Upper lobe of right lung (tissue), 1 donor: ENCODE results near the gene CCNG2. TPM values are rescaled to one million over a fixed set of nuclear protein-coding genes. Genes with fewer than 3 reads are reported as not detected.
A peak's percentile ranks its signal among the peaks of the same experiment; 100 is the strongest.

Experiments used
- ATAC-seq: fragments of 200-7000 bp; cut with Tn5 transposase; one replicate; pipeline ENCODE4 v1.9.1; 2020; ENCODE audit warnings: mild to moderate bottlenecking, moderate library complexity
- DNase-seq: peaks from one replicate; pipeline ENCODE4 v3.0.0-alpha.2; 2020
- H3K27ac ChIP-seq: fragments of 200-600 bp; one replicate; pipeline ENCODE4 v1.8.0; 2022
- H3K27me3 ChIP-seq: fragments of 200-600 bp; one replicate; pipeline ENCODE4 v1.8.0; 2022; ENCODE audit warnings: mild to moderate bottlenecking
- H3K36me3 ChIP-seq: fragments of 200-600 bp; one replicate; pipeline ENCODE4 v1.8.0; 2022
- H3K4me1 ChIP-seq: fragments of 200-600 bp; one replicate; pipeline ENCODE4 v1.8.0; 2022
- H3K4me3 ChIP-seq: fragments of 200-600 bp; one replicate; pipeline ENCODE4 v1.8.0; 2022; ENCODE audit warnings: mild to moderate bottlenecking
- H3K9me3 ChIP-seq: fragments of 200-600 bp; one replicate; pipeline ENCODE4 v1.8.0; 2022
- intact Hi-C: fragments of 100-400 bp; cut with DNase I; formaldehyde crosslinking; loops from one replicate; pipeline ENCODE4 v1.11.0; 2022
- total RNA-seq: library from RNA; stranded (reverse); fragmentation: NEBNext Ultra II Directional; extraction: Animal tissue kit (Norgen Biotek cat#: 25700); gene quantifications from one replicate; pipeline ENCODE4 v1.2.1, GENCODE V29; 2021
- TF ChIP-seq, protein P1 (sequence below): fragments of 200-600 bp; IDR thresholded peaks from one replicate; pipeline ENCODE4 v1.8.0; 2022; ENCODE audit warnings: antibody characterized with exemption
- donor health status: DM: no; HTN: yes; CAD: no; lungs with severe emphysema.

CCNG2 gene
- total RNA-seq, 1 donor from 2014 or later: 41.3 TPM

DNA sequence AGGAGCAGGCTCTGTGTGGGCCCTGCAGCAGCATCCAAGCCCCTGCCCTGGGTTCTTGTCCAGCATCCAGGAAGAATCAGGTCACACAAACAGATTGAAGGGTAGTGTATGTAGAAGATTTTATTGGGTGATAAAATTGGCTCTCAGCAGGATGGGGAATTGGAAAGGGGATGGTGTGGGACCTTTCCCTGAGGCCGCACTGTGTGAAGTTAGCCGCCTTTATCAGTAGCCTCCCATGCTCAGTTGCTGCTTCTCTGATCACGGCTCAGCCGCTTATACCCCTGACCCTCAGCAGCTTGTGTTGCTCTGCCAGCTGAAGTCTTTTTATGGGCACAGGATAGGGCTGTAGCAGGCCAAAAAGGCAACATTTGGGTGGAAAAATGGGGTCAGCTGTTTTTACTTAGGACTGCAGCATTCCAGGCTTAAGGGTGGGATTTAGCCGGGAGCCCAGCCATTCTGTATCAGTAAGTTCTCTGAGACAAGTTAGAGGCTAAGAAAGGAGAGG, 35.2 kb upstream of the CCNG2 start:
- Histone ChIP-seq H3K27me3 (no peaks in the 10 kb centered on the region), H3K4me1 (no peaks in the 10 kb centered on the region), H3K4me3 (no peak overlapping the region), H3K36me3 (no peaks in the 10 kb centered on the region), H3K27ac (no peak overlapping the region), H3K9me3 (no peaks in the 10 kb centered on the region)
- TF ChIP-seq, protein P1, sequence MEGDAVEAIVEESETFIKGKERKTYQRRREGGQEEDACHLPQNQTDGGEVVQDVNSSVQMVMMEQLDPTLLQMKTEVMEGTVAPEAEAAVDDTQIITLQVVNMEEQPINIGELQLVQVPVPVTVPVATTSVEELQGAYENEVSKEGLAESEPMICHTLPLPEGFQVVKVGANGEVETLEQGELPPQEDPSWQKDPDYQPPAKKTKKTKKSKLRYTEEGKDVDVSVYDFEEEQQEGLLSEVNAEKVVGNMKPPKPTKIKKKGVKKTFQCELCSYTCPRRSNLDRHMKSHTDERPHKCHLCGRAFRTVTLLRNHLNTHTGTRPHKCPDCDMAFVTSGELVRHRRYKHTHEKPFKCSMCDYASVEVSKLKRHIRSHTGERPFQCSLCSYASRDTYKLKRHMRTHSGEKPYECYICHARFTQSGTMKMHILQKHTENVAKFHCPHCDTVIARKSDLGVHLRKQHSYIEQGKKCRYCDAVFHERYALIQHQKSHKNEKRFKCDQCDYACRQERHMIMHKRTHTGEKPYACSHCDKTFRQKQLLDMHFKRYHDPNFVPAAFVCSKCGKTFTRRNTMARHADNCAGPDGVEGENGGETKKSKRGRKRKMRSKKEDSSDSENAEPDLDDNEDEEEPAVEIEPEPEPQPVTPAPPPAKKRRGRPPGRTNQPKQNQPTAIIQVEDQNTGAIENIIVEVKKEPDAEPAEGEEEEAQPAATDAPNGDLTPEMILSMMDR: no peak
- intact Hi-C loops: no loop called here
- no peak for DNase-seq
- ATAC-seq: no peak

- H3K36me3 ChIP-seq: no peaks in the 10 kb centered on the region
- H3K9me3 ChIP-seq: no peaks in the 10 kb centered on the region
- H3K27ac ChIP-seq: no peak overlapping the region
- no peaks in the 10 kb centered on the region for H3K4me1 ChIP-seq
- H3K4me3 ChIP-seq: no peak overlapping the region
- TF ChIP-seq, protein P1: no peak
- DNase-seq (no peak), ATAC-seq (no peak)
- intact Hi-C loops: no loop called here
- no peaks in the 10 kb centered on the region for H3K27me3 ChIP-seq
Measured at GRCh38 chr4:77122656-77123055, 34.4 kb upstream of the CCNG2 start.

GRCh38 chr4:77123411-77123810, 33.6 kb upstream of the CCNG2 start:
- intact Hi-C loops: no loop called here
- TF ChIP-seq, protein P1: no peak
- H3K9me3 ChIP-seq: no peaks in the 10 kb centered on the region
- no peak overlapping the region for H3K27ac ChIP-seq
- H3K36me3 ChIP-seq: no peaks in the 10 kb centered on the region
- H3K4me1 ChIP-seq: no peaks in the 10 kb centered on the region
- H3K27me3 ChIP-seq: no peaks in the 10 kb centered on the region
- ATAC-seq (no peak), DNase-seq (no peak)
- H3K4me3 ChIP-seq: no peak overlapping the region

- Histone ChIP-seq H3K4me1 (no peaks in the 10 kb centered on the region), H3K36me3 (no peaks in the 10 kb centered on the region), H3K9me3 (no peaks in the 10 kb centered on the region), H3K27ac (no peak overlapping the region), H3K4me3 (no peak overlapping the region), H3K27me3 (no peaks in the 10 kb centered on the region)
- TF ChIP-seq, protein P1: no peak
- DNase-seq (no peak), ATAC-seq (no peak)
- intact Hi-C loops: no loop called here
Measured at GRCh38 chr4:77124576-77124975, 32.4 kb upstream of the CCNG2 start.

DNA sequence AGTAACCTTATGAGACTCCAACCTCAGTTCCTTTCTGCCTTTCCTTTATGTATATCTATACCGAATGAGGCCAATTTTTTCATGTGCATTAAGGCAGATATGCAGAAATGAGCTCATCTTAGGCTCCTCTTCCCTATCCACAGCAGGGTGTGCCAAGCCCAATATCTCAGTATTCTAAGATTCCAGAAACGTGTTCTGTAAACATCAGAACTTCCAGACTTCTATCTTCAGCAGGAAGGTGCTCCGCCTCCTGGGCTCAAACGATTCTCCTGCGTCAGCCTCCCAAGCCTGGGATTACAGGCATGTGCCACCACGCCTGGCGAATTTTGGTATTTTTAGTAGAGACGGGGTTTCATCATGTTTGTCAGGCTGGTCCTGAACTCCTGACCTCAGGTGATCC, 31.0 kb upstream of the CCNG2 start:
- TF ChIP-seq, protein P1: no peak
- H3K27ac ChIP-seq: no peak overlapping the region

DNA sequence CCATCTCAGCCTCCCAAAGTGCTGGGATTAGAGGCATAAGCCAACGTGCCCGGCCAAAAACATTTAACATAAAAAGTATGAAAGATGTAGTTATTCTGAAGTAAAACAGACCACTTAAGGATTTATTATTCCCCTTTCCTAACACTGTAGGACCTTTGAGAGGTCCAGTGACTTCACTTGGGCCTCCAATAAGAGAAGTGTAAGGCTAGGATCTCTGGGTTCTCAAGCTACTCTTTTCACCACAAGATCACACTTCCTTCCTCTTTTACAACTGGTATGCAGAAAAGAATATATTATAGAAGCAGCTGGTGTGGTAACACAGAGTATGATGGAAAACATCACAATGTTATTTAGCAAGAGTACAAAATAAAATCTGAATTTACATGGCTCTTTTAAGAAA, 30.2 kb upstream of the CCNG2 start:
- Histone ChIP-seq H3K4me1 (no peaks in the 10 kb centered on the region), H3K27me3 (no peaks in the 10 kb centered on the region), H3K27ac (peak overlapping the region; percentile 58), H3K36me3 (no peaks in the 10 kb centered on the region), H3K9me3 (no peaks in the 10 kb centered on the region), H3K4me3 (no peak overlapping the region)
- TF ChIP-seq, protein P1: no peak
- intact Hi-C loops: no loop called here
- ATAC-seq: peak; percentile 92
- DNase-seq: no peak

More for the DNA sequence above, 31.0 kb upstream of the CCNG2 start:
- ATAC-seq: no peak
- no peak for DNase-seq
- Histone ChIP-seq H3K27me3 (no peaks in the 10 kb centered on the region), H3K9me3 (no peaks in the 10 kb centered on the region), H3K36me3 (no peaks in the 10 kb centered on the region), H3K4me1 (no peaks in the 10 kb centered on the region), H3K4me3 (no peak overlapping the region)
- intact Hi-C loops: no loop called here
